HFFc6 (cell line): ENCODE data around the gene ZNF672. TPM values are rescaled to one million over a fixed set of nuclear protein-coding genes. Genes with fewer than 3 reads are reported as not detected.

Experiments
- DNase-seq: peaks from one replicate; pipeline ENCODE4 v3.0.0-alpha.2; 2018
- H3K27ac Mint-ChIP-seq: 2 replicates; pipeline ENCODE4 v1.8.0; 2020; ENCODE audit warnings: mild to moderate bottlenecking, mixed read lengths
- H3K27me3 Mint-ChIP-seq: 2 replicates; pipeline ENCODE4 v1.8.0; 2021; ENCODE audit warnings: mild to moderate bottlenecking, moderate library complexity, mixed read lengths; ENCODE audit not compliant: insufficient read depth
- H3K36me3 Mint-ChIP-seq: 2 replicates; pipeline ENCODE4 v1.8.0; 2021; ENCODE audit warnings: low read depth, mixed read lengths
- H3K4me1 Mint-ChIP-seq: 2 replicates; pipeline ENCODE4 v1.8.0; 2020; ENCODE audit warnings: low read depth, mixed read lengths
- H3K4me3 Mint-ChIP-seq: 2 replicates; pipeline ENCODE4 v1.8.0; 2020; ENCODE audit warnings: mild to moderate bottlenecking, moderate library complexity, mixed read lengths
- H3K9me3 Mint-ChIP-seq: 2 replicates; pipeline ENCODE4 v1.8.0; 2020; ENCODE audit warnings: mild to moderate bottlenecking, mixed read lengths
- total RNA-seq, 6 experiments: library from RNA; stranded (reverse); fragmentation: NEBNext Ultra II Directional; extraction: Animal tissue kit (Norgen Biotek cat#: 25700); gene quantifications; 2 replicates in 1 of 6; 3 replicates in 5 of 6; pipeline ENCODE4 v1.2.3, GENCODE V29; 2021
- TF ChIP-seq, protein P1 (sequence below): fragments of 200-600 bp; sonication (generic); IDR thresholded peaks from 2 replicates; pipeline ENCODE4 v1.5.0; 2021; ENCODE audit warnings: antibody characterized with exemption, mild to moderate bottlenecking

Gene ZNF672
- total RNA-seq, 6 experiments from 2014 or later, result 13.8 to 20.8 (median 17.6) TPM

DNA sequence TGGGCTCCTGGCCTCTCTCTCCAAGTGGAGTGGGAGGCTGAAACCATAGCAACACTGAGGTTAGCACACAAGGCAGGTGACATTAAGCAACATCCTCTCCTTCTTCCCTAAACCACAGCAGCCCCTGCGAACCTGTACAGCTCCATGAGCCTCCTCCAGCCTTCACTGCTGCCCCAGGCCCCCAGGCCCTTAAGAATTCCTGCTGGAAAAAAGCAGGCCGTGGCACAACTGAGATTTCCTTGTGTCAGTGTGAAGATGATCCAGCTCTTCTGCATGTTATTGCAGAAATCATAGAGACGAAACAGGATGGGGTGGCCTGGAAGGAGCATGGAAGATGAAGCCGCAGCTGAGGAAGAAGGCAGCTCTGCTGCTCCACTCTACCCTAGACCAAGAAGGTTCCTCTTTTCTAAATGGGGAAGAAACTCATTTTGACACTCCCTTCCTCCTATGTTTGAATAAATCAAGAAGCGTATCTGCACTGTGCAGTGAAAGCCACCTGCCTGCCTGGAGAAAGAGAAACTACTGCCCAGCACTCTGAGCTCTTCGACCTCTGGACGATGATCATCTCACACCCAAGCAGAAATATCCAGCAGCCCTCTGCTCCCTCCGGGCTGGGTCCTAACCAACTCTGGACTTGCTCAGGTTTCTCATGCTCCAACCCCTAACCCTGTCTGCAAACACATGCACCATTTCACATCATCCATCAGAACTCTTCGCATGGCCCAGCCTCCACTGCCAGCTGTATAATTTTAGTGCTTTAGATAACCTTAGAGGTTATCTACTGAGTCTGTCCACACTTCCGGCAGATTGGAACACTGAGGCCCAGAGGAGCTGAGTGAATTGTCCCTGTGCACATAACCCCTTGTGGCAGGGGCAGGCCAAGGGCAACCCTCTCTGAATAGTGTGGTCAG lies 33.0 kb upstream of the ZNF672 start:
- Mint-ChIP-seq H3K4me3 (no peak overlapping the region), H3K9me3 (no peaks in the 10 kb centered on the region), H3K27me3 (peaks cover 1% of the 10 kb centered on the region)

DNA sequence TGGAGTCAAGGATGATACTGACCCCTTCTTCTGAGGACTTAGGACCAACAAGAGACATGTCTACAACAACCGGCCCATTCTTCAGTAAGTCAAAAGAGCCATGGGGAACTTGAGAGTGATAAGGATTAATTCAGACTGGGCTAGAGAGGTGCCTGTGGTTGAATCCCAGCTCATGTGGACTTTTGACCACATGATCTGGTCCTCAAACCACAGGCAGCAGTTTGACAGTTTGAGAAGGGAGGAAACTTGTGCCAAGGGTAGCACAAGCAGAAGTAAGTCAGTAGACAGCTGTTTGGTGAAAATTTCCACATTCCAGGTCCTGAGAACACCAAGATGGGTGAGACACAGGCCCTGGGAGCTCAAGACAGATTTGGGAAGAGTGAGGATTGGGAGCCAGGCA lies 32.1 kb upstream of the ZNF672 start:
- H3K4me3 Mint-ChIP-seq, result no peak overlapping the region
- no peaks in the 10 kb centered on the region for H3K9me3 Mint-ChIP-seq
- peaks cover under 1% of the 10 kb centered on the region for H3K36me3 Mint-ChIP-seq
- TF ChIP-seq, protein P1, sequence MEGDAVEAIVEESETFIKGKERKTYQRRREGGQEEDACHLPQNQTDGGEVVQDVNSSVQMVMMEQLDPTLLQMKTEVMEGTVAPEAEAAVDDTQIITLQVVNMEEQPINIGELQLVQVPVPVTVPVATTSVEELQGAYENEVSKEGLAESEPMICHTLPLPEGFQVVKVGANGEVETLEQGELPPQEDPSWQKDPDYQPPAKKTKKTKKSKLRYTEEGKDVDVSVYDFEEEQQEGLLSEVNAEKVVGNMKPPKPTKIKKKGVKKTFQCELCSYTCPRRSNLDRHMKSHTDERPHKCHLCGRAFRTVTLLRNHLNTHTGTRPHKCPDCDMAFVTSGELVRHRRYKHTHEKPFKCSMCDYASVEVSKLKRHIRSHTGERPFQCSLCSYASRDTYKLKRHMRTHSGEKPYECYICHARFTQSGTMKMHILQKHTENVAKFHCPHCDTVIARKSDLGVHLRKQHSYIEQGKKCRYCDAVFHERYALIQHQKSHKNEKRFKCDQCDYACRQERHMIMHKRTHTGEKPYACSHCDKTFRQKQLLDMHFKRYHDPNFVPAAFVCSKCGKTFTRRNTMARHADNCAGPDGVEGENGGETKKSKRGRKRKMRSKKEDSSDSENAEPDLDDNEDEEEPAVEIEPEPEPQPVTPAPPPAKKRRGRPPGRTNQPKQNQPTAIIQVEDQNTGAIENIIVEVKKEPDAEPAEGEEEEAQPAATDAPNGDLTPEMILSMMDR, result no peak
- peaks cover 1% of the 10 kb centered on the region for H3K27me3 Mint-ChIP-seq
- no peak overlapping the region for H3K27ac Mint-ChIP-seq
- DNase-seq, result no peak
- H3K4me1 Mint-ChIP-seq, result peaks cover 8% of the 10 kb centered on the region

More for the DNA sequence above, 33.0 kb upstream of the ZNF672 start:
- H3K27ac Mint-ChIP-seq, result no peak overlapping the region
- TF ChIP-seq, protein P1, result no peak
- no peaks in the 10 kb centered on the region; the same call in 1 of the 2 replicates for H3K36me3 Mint-ChIP-seq
- H3K4me1 Mint-ChIP-seq, result no peaks in the 10 kb centered on the region
- DNase-seq, result no peak

DNA sequence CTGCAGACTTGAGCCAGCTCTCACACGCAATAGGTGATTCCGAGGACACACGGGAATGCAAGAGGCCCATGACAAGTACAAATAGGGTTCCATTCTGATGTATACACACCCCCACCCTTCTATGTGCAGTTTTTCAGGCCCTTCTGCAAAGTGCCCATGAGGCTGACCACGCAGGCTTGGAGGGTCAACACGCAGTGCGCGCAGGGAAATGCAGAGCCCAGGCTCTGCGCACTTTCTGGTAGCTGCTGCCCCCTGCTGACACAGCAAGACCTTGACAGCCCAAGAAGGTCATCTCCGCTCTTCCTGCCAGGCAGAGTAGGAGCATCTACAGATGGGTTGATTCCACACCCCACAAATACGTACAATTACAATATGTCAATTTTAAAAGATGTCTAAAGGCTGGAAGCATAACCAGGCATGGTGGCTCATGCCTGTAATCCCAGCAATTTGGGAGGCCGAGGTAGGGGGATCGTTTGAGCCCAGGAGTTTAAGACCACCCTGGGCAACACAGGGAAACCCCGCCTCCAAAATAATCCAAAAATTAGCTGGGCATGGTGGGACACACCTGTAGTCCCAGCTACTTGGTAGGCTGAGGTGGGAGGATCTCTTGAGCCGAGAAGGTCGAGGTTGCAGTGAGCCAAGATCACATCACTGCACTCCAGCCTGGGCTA lies 30.8 kb upstream of the ZNF672 start:
- peaks cover 6% of the 10 kb centered on the region for H3K36me3 Mint-ChIP-seq
- TF ChIP-seq, protein P1, result peak; percentile 75
- no peak overlapping the region for H3K4me3 Mint-ChIP-seq
- DNase-seq, result no peak
- no peaks in the 10 kb centered on the region for H3K9me3 Mint-ChIP-seq
- no peak overlapping the region for H3K27ac Mint-ChIP-seq
- H3K27me3 Mint-ChIP-seq, result peaks cover 4% of the 10 kb centered on the region
- peaks cover 17% of the 10 kb centered on the region for H3K4me1 Mint-ChIP-seq

DNA sequence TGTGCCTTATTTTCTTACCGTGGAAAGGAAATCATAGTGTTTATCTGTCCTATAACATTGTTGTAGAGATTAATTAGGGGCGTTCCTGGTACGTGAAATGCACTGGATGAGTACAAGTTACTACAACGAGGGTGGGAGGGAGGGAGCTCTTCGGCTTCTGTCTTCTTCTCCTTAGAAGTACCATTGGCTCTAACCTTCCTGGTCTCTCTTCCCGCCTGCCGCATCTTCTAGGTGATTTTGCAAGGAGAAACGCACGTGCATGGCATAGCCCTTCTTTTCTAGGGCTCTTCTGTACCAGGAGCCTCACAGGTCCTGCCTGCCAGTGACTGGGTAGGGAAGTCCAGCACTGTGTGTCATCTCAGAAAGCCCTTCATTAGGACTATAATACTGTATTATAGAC lies 29.1 kb upstream of the ZNF672 start:
- TF ChIP-seq, protein P1, result no peak
- peaks cover 6% of the 10 kb centered on the region for H3K27me3 Mint-ChIP-seq
- H3K4me3 Mint-ChIP-seq, result no peak overlapping the region; the same call in 1 of the 2 replicates
- no peak for DNase-seq
- no peaks in the 10 kb centered on the region for H3K9me3 Mint-ChIP-seq
- peaks cover 15% of the 10 kb centered on the region for H3K36me3 Mint-ChIP-seq
- H3K27ac Mint-ChIP-seq, result no peak overlapping the region
- H3K4me1 Mint-ChIP-seq, result peaks cover 27% of the 10 kb centered on the region

DNA sequence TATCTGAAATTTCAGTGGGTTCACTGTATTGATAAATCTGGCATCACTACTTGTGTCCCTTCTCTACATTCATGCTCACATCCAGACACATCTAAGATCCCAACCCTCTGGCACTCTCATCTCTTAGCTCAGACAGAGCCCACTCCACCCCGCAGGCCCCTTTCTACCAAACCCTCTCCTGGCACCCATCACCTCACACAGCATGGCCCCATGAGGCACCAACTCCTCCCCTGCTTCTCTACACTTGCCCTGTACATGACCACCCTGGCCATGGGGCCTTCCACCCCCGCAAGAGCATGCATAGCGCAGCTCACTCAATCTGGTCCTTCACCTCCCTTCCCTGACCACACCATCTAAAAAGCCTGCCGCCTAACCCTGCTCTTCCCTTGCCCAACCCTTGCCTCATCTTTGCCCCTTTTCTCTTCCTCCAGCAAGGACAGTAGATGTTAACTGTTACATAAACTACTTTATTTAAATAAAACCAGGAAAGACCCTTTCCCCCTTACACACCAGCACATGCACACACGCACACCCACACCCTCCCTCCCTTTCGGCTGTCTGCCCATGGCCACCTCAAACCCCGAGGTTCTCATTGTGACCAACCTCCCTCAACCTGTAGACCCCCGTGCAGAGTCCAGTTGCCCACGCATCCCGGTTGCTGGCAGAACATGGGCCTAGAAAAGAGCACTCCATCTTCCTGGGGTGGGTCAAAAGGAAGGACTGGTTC lies 27.9 kb upstream of the ZNF672 start:
- peak overlapping the region; percentile 71 for H3K27ac Mint-ChIP-seq
- no peaks in the 10 kb centered on the region for H3K9me3 Mint-ChIP-seq
- no peak for DNase-seq
- H3K4me3 Mint-ChIP-seq, result no peak overlapping the region
- peaks cover 26% of the 10 kb centered on the region for H3K36me3 Mint-ChIP-seq
- H3K4me1 Mint-ChIP-seq, result peaks cover 27% of the 10 kb centered on the region
- H3K27me3 Mint-ChIP-seq, result peaks cover 6% of the 10 kb centered on the region
- TF ChIP-seq, protein P1, result no peak
